Keratinocyte (primary cell): ENCODE measurements around the gene FPR3. TPM values are rescaled to one million over a fixed set of nuclear protein-coding genes. Genes with fewer than 3 reads are reported as not detected.

ENCODE experiments used
- DNase-seq: peaks from one replicate; pipeline ENCODE4 v3.0.0-alpha.2; 2011; ENCODE audit warnings: low read depth, missing footprints, low spot score
- FAIRE-seq: peaks from 2 replicates; lab custom pipeline; 2011; peaks lifted over from hg19 to GRCh38; lab: Jason Lieb, UNC
- H2AFZ ChIP-seq: 2 replicates; pipeline ENCODE4 v1.6.0; 2012; ENCODE audit warnings: low read length, control low read depth, inconsistent platforms; ENCODE audit not compliant: control insufficient read depth
- H3K27ac ChIP-seq: 2 replicates; pipeline ENCODE4 v1.5.1; 2011; ENCODE audit warnings: low read length; ENCODE audit not compliant: control insufficient read depth, insufficient read depth
- H3K27me3 ChIP-seq: 3 replicates; pipeline ENCODE4 v1.6.0; 2011; ENCODE audit warnings: low read length; ENCODE audit not compliant: control insufficient read depth, insufficient read depth; ENCODE audit errors: extremely low read depth
- H3K36me3 ChIP-seq, 2 experiments: 2 replicates in 1 of 2; 3 replicates in 1 of 2; pipeline ENCODE4 v1.5.1; 2011; ENCODE audit warnings: low read length in 2 of 2, mild to moderate bottlenecking in 1 of 2; ENCODE audit not compliant: control insufficient read depth in 2 of 2, insufficient read depth in 2 of 2; ENCODE audit errors: extremely low read depth in 1 of 2
- H3K4me1 ChIP-seq: 3 replicates; pipeline ENCODE4 v1.5.1; 2011; ENCODE audit warnings: low read length; ENCODE audit not compliant: control insufficient read depth, insufficient read depth; ENCODE audit errors: extremely low read depth
- H3K4me2 ChIP-seq: 3 replicates; pipeline ENCODE4 v1.6.0; 2011; ENCODE audit warnings: low read depth, low read length; ENCODE audit not compliant: control insufficient read depth, insufficient read depth; ENCODE audit errors: extremely low read depth
- H3K4me3 ChIP-seq, 3 experiments: fragments of 200-600 bp in 1 of 3; sonication (generic) in 1 of 3; 2 replicates in 2 of 3; 3 replicates in 1 of 3; pipeline ENCODE4 v1.5.1; 2011 to 2016; ENCODE audit warnings: low read length in 3 of 3, mild to moderate bottlenecking in 3 of 3, control low read depth in 2 of 3, inconsistent platforms in 1 of 3, low read depth in 1 of 3, mixed read lengths in 1 of 3, mixed run types in 1 of 3, moderate library complexity in 1 of 3; ENCODE audit not compliant: control insufficient read depth in 2 of 3, insufficient read depth in 2 of 3; ENCODE audit errors: extremely low read depth in 1 of 3
- H3K79me2 ChIP-seq: 2 replicates; pipeline ENCODE4 v1.6.0; 2012; ENCODE audit warnings: low read length; ENCODE audit not compliant: control insufficient read depth, insufficient read depth
- H3K9ac ChIP-seq: 3 replicates; pipeline ENCODE4 v1.6.0; 2011; ENCODE audit warnings: low read length; ENCODE audit not compliant: control insufficient read depth, insufficient read depth; ENCODE audit errors: extremely low read depth
- H3K9me1 ChIP-seq: 3 replicates; pipeline ENCODE4 v1.6.0; 2011; ENCODE audit warnings: low read length; ENCODE audit not compliant: control insufficient read depth, insufficient read depth; ENCODE audit errors: extremely low read depth
- H3K9me3 ChIP-seq: 2 replicates; pipeline ENCODE4 v1.5.1; 2012; ENCODE audit warnings: low read depth, low read length; ENCODE audit not compliant: control insufficient read depth
- H4K20me1 ChIP-seq: 3 replicates; pipeline ENCODE4 v1.6.0; 2011; ENCODE audit warnings: low read length; ENCODE audit not compliant: control insufficient read depth, insufficient read depth; ENCODE audit errors: extremely low read depth
- EZH2 ChIP-seq: IDR thresholded peaks from one replicate; pipeline ENCODE4 v1.6.1; 2012; ENCODE audit warnings: inconsistent platforms, mild to moderate bottlenecking, low read length, moderate library complexity
- dilution Hi-C: fragments of 300-500 bp; cut with MboI; formaldehyde crosslinking; loops from one replicate; pipeline ENCODE4 v1.7.0; 2020; ENCODE audit warnings: low sequenced_read_pairs; ENCODE audit not compliant: extremely low pct_ligation_motif_present
- polyA plus RNA-seq, 5 experiments: library from polyadenylated mRNA; depleted of rRNA in 3 of 5; stranded (reverse) in 3 of 5; stranded (forward) in 1 of 5; unstranded in 1 of 5; fragments of >200 nt; gene quantifications; 1 replicate in 1 of 5; 2 replicates in 3 of 5; 3 replicates in 1 of 5; pipeline versions ENCODE4 v1.2.1 to v1.2.3, GENCODE V29; 2011 to 2012; ENCODE audit warnings: missing spikeins in 2 of 5, low read depth in 1 of 5, low replicate concordance in 1 of 5
- TF ChIP-seq, protein P1 (sequence below), 3 experiments: IDR thresholded peaks in 1 of 3; conservative IDR thresholded peaks in 1 of 3; optimal IDR thresholded peaks in 1 of 3; 2 replicates in 2 of 3; 3 replicates in 1 of 3; pipeline versions ENCODE3 to v1.5.1; 2011; ENCODE audit warnings: low read length in 3 of 3, mild to moderate bottlenecking in 3 of 3, moderate library complexity in 2 of 3, control low read depth in 1 of 3, inconsistent platforms in 1 of 3; ENCODE audit not compliant: insufficient read depth in 2 of 3; ENCODE audit errors: extremely low read depth in 1 of 3

FPR3 gene
- polyA plus RNA-seq, 1 donor (not counting 4 experiments of a cell fraction or from before 2014, with no cell fraction given), result not detected

DNA sequence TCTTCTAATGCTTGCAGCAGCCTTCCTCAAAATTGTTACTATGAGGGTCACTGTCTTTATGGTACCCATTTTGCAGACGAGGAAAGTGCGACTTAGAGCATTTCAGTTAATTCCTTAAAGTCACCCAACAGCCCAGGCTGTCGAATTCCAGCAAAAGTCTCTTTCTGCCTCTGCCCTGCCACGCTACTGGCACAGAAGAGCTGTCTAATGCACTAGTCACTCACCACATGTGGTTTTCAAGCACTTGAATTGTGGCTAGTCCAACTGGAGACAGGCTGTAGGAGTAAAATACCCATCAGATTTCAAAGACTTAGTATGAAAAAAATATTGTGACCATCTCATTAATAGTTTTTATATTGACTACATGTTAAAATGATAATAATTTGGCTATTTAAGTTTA lies 45.0 kb upstream of the FPR3 start:
- no peaks in the 10 kb centered on the region for H4K20me1 ChIP-seq
- H3K4me3 ChIP-seq, result no peak overlapping the region
- no peak overlapping the region for H3K9ac ChIP-seq
- TF ChIP-seq, protein P1, sequence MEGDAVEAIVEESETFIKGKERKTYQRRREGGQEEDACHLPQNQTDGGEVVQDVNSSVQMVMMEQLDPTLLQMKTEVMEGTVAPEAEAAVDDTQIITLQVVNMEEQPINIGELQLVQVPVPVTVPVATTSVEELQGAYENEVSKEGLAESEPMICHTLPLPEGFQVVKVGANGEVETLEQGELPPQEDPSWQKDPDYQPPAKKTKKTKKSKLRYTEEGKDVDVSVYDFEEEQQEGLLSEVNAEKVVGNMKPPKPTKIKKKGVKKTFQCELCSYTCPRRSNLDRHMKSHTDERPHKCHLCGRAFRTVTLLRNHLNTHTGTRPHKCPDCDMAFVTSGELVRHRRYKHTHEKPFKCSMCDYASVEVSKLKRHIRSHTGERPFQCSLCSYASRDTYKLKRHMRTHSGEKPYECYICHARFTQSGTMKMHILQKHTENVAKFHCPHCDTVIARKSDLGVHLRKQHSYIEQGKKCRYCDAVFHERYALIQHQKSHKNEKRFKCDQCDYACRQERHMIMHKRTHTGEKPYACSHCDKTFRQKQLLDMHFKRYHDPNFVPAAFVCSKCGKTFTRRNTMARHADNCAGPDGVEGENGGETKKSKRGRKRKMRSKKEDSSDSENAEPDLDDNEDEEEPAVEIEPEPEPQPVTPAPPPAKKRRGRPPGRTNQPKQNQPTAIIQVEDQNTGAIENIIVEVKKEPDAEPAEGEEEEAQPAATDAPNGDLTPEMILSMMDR (optimal IDR thresholded peaks at IDR 0.05 in 1 of 3, IDR thresholded peaks at IDR 0.05 in 1 of 3, conservative IDR thresholded peaks at IDR 0.05 in 1 of 3; ENCODE audit: extremely low read depth in 1 of 3, insufficient read depth in 2 of 3, low read length in 3 of 3), result no peak
- no peak for TF ChIP-seq EZH2
- no peak overlapping the region for H3K27ac ChIP-seq
- no peaks in the 10 kb centered on the region for H3K27me3 ChIP-seq
- no peak overlapping the region for H2AFZ ChIP-seq
- FAIRE-seq (peak; percentile 76), DNase-seq (no peak)
- H3K36me3 ChIP-seq, result no peaks in the 10 kb centered on the region
- no peak overlapping the region for H3K4me2 ChIP-seq
- no peaks in the 10 kb centered on the region for H3K9me3 ChIP-seq
- H3K9me1 ChIP-seq, result no peaks in the 10 kb centered on the region
- dilution Hi-C loops, result no loop called here
- H3K4me1 ChIP-seq, result peaks cover 6% of the 10 kb centered on the region
- no peaks in the 10 kb centered on the region for H3K79me2 ChIP-seq

DNA sequence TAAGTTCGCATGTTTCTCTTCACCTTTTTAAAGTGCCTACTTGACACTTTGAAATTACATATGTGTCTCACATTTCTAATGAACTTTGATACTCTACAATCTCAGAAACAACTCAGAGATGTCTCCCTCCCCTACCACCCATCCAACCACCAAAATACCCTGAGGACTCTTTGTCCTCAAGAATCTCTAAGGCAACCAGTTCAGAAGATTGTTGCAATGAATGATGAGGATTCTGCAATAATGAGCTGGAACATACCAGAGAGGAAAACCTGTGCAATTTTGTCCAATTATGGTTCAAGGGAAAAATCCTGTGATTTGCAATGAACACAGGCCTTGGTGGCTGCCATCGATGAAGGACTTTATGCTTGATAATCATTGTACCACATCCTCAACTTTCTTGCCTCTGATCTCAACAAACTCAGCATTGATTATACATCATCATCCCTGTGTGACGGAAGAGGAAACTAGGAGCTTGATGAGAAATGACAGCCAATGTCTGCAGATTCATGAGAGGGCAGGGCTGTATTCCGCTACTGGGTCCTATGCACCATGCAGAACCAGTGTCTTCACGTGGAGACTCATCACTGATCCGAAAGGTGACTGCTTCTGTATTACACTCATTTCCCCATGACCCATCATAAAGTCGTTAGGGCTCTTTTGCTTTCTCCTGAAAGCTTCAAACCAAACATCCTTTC lies 44.4 kb upstream of the FPR3 start:
- TF ChIP-seq, protein P1 (optimal IDR thresholded peaks at IDR 0.05 in 1 of 3, IDR thresholded peaks at IDR 0.05 in 1 of 3, conservative IDR thresholded peaks at IDR 0.05 in 1 of 3; ENCODE audit: extremely low read depth in 1 of 3, insufficient read depth in 2 of 3, low read length in 3 of 3), result no peak
- no peak for TF ChIP-seq EZH2
- Histone ChIP-seq H3K36me3 (no peaks in the 10 kb centered on the region), H3K4me3 (no peak overlapping the region), H4K20me1 (no peaks in the 10 kb centered on the region), H2AFZ (no peak overlapping the region), H3K4me1 (peaks cover 6% of the 10 kb centered on the region), H3K9me3 (no peaks in the 10 kb centered on the region), H3K9me1 (no peaks in the 10 kb centered on the region), H3K27me3 (no peaks in the 10 kb centered on the region), H3K4me2 (no peak overlapping the region), H3K27ac (no peak overlapping the region), H3K9ac (no peak overlapping the region), H3K79me2 (no peaks in the 10 kb centered on the region)
- no peak for DNase-seq
- peak; percentile 73 for FAIRE-seq
- dilution Hi-C loops, result no loop called here
